Stimulated activated memory B cell treated with anti-CD40 and anti-IgM and Interleukin-4, amounts not matched to agents 10 μg/mL and 1 μg/mL and 100 μg/mL, for 72 hours (primary cell): ENCODE data around the gene TAAR8.
"Not testable (repeated sequence)": the region's sequence is repeated elsewhere in the genome, so short reads cannot be mapped to it uniquely, and the experiment has no call there.

ENCODE experiments used
- ATAC-seq: fragments of 150-1000 bp; cut with Tn5 transposase; 2 replicates; pipeline ENCODE4 v1.10.0; 2021
- H3K27ac Mint-ChIP-seq: one replicate; pipeline ENCODE4 v1.8.0; 2022; ENCODE audit warnings: mild to moderate bottlenecking, mixed read lengths
- H3K27me3 Mint-ChIP-seq: one replicate; pipeline ENCODE4 v1.8.0; 2022; ENCODE audit warnings: mixed read lengths
- H3K36me3 Mint-ChIP-seq: one replicate; pipeline ENCODE4 v1.8.0; 2022; ENCODE audit warnings: mixed read lengths
- H3K4me1 Mint-ChIP-seq: one replicate; pipeline ENCODE4 v1.8.0; 2022; ENCODE audit warnings: mixed read lengths
- H3K4me3 Mint-ChIP-seq: one replicate; pipeline ENCODE4 v1.8.0; 2022; ENCODE audit warnings: mild to moderate bottlenecking, moderate library complexity, mixed read lengths
- H3K9me3 Mint-ChIP-seq: one replicate; pipeline ENCODE4 v1.8.0; 2022; ENCODE audit warnings: mixed read lengths

Gene TAAR8

DNA sequence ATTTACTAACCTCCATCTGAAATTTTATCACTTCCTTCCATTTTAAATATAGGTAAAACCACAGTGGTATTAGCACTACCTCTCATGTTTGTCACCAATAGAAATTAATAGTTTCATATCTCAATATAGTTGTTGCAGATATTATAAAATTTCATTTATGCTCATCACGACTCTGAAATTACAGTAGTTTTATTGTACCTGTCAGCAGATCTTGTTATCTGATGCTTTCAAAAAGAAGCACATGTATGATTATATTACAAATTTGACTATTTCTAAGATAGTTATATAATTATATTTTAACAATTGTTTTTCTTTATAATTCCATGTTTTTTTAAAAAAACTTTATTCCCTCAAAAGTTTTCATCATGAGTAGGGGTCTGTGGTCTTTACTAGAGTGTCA, 32.2 kb downstream of the TAAR8 start:
- Mint-ChIP-seq H3K9me3 (peaks cover 6% of the 10 kb centered on the region), H3K27me3 (peaks cover 28% of the 10 kb centered on the region), H3K4me1 (no peaks in the 10 kb centered on the region), H3K4me3 (no peak overlapping the region), H3K36me3 (no peaks in the 10 kb centered on the region), H3K27ac (no peak overlapping the region)
- ATAC-seq = no peak

DNA sequence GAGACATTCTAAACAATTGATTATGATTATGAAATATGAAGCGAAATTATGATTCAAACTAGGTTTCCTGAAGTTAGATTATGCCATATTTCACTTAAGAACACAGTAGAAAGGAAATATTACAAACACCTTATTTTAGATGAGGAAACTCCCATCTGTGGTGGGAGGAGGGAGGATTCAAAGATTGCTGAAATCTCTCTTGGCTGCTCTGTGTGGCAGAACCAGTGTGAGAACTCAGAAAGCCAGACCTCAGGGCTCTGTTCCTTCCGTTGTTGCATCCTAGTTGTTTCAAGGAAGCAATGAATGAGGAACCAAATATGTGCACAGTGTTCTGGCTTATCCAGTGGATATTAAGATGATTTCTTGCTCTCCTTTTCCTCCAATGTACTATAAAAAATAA, 35.0 kb downstream of the TAAR8 start:
- H3K36me3 Mint-ChIP-seq = no peaks in the 10 kb centered on the region
- no peaks in the 10 kb centered on the region for H3K9me3 Mint-ChIP-seq
- no peaks in the 10 kb centered on the region for H3K4me1 Mint-ChIP-seq
- H3K4me3 Mint-ChIP-seq = no peak overlapping the region
- ATAC-seq = no peak
- H3K27me3 Mint-ChIP-seq = peaks cover 28% of the 10 kb centered on the region
- H3K27ac Mint-ChIP-seq = no peak overlapping the region

DNA sequence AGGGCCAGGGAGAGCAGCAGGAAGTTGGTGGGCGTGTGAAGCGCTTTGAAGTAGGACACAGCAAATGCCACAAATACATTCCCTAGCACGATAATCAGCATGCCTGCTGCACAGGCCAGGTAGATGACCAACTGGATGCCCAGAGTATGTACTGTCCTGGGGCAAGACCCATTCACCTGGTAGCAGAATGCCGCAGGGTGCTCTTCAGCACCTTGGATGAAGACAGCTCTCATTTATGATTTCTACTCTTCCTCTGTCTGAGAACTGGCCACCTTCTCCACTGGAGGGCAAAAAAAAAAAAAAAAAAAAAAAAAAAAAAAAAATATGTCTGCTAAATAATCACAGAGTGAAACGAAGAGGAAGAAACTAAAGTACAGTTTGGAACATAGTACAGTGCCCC, 37.0 kb downstream of the TAAR8 start, which contains the start of gene TAAR5:
TAAR5 (minus strand) TSS at position 288 of the 400 bp plus-strand sequence; CDS start at position 233, 55 bp downstream.
- Mint-ChIP-seq H3K27ac (no peak within 1 kb of the TSS), H3K36me3 (no peaks in the 10 kb centered on the region), H3K4me1 (peaks cover 7% of the 10 kb centered on the region), H3K27me3 (peaks cover 28% of the 10 kb centered on the region), H3K9me3 (no peaks in the 10 kb centered on the region), H3K4me3 (no peak within 1 kb of the TSS)
- ATAC-seq = peak; percentile 43

- no peak overlapping the region for H3K4me3 Mint-ChIP-seq
- no peaks in the 10 kb centered on the region for H3K36me3 Mint-ChIP-seq
- H3K4me1 Mint-ChIP-seq = peaks cover 7% of the 10 kb centered on the region
- ATAC-seq = no peak
- H3K9me3 Mint-ChIP-seq = no peaks in the 10 kb centered on the region
- H3K27me3 Mint-ChIP-seq = peaks cover 28% of the 10 kb centered on the region
- H3K27ac Mint-ChIP-seq = no peak overlapping the region
Observed at GRCh38 chr6:132590362-132590761, 37.9 kb downstream of the TAAR8 start.

- Mint-ChIP-seq H3K4me3 (no peak overlapping the region), H3K27ac (no peak overlapping the region), H3K4me1 (peaks cover 7% of the 10 kb centered on the region), H3K27me3 (peaks cover 17% of the 10 kb centered on the region), H3K9me3 (no peaks in the 10 kb centered on the region), H3K36me3 (no peaks in the 10 kb centered on the region)
- ATAC-seq = no peak
Observed at GRCh38 chr6:132592855-132593254, 40.4 kb downstream of the TAAR8 start.

DNA sequence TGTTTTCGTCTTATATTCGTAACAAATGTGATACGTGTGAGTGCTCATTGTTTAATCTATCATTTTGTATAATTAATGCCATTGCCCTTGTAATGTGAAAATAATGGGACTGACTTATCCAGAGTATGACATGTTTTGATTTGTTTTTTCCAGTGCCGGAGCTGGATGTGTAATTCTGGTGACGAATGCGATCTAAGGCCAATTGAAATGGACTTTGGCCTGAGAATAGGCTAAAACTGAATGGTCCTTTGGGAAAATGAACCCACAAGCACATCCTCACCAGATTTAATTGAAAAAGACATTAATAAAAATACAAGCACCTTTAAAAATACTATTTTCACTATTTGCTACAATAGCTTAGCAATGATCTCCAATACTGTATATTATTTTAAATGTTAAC, 43.7 kb downstream of the TAAR8 start:
- Mint-ChIP-seq H3K36me3 (no peaks in the 10 kb centered on the region), H3K4me3 (no peak overlapping the region), H3K9me3 (no peaks in the 10 kb centered on the region), H3K27me3 (peaks cover 24% of the 10 kb centered on the region), H3K27ac (no peak overlapping the region), H3K4me1 (peaks cover 7% of the 10 kb centered on the region)
- no peak for ATAC-seq

- no peaks in the 10 kb centered on the region for H3K4me1 Mint-ChIP-seq
- H3K9me3 Mint-ChIP-seq = no peaks in the 10 kb centered on the region
- no peak for ATAC-seq
- H3K36me3 Mint-ChIP-seq = no peaks in the 10 kb centered on the region
- no peak overlapping the region for H3K4me3 Mint-ChIP-seq
- no peak overlapping the region for H3K27ac Mint-ChIP-seq
- H3K27me3 Mint-ChIP-seq = peaks cover 24% of the 10 kb centered on the region
Observed at GRCh38 chr6:132598473-132598872, 46.0 kb downstream of the TAAR8 start.

GRCh38 chr6:132600900-132601299, 48.4 kb downstream of the TAAR8 start:
- not testable (repeated sequence) for H3K27ac Mint-ChIP-seq, H3K4me3 Mint-ChIP-seq, ATAC-seq, H3K9me3 Mint-ChIP-seq, H3K36me3 Mint-ChIP-seq, H3K4me1 Mint-ChIP-seq
- H3K27me3 Mint-ChIP-seq = peaks cover 24% of the 10 kb centered on the region
